CD4-positive, alpha-beta T cell treated with Interleukin-17A for 1 hour (primary cell): ENCODE results near the gene PLXNA4.

Experiments used
- DNase-seq: peaks from one replicate; pipeline ENCODE4 v3.0.0-alpha.2; 2020

The PLXNA4 gene

DNA sequence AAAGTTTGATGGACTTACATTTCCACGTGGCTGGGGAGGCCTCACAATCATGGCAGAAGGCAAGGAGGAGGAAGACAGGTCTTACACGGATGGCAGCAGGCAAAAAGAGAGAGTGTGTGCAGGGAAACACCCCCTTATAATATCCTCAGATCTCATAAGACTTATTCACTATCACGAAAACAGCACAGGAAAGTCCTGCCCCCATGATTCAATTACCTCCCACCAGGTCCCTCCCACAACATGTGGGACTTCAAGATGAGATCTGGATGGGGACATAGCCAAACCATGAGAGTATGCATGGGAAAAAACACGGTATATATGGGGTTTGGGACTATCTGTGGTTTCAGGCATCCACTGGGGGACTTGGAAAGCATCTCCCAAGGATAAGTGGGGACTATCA lies 78.0 kb downstream of the PLXNA4 start:
- no peak for DNase-seq

- DNase-seq, result no peak
Measured at GRCh38 chr7:132497098-132497497, 79.2 kb downstream of the PLXNA4 start.

GRCh38 chr7:132495936-132496335 lies 80.3 kb downstream of the PLXNA4 start:
- DNase-seq, result no peak

- DNase-seq, result no peak
Measured at GRCh38 chr7:132494474-132494873, 81.8 kb downstream of the PLXNA4 start.

DNA sequence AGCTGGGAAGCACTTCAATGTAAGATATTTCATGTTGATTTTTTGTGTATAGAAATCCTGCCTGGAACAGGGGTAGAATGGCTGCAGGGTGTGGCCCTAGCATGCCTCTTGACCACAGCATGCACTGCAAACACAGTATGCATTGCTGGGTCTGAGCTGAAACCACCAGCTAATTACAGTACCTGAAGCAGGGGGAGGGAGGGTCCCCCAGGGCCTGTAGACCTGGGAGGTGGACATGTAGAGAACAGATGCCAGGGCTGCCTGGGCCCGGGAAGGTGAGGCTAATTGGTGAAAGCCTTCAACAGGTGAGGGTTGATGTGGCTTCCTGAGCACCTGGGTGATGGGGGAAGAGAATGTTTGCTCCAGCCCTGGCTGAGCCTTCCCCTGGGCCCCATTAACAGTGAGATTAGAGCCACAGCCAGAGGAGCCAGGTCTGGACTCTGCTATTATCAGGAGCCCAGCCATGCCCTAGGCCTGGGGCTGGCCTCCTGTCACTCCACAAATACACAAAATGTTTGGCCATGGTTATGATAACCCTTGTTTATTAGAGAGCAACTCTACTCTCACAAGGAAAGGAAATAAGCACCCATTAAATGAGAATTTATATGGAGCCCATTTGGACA lies 83.3 kb downstream of the PLXNA4 start:
- DNase-seq, result no peak

DNA sequence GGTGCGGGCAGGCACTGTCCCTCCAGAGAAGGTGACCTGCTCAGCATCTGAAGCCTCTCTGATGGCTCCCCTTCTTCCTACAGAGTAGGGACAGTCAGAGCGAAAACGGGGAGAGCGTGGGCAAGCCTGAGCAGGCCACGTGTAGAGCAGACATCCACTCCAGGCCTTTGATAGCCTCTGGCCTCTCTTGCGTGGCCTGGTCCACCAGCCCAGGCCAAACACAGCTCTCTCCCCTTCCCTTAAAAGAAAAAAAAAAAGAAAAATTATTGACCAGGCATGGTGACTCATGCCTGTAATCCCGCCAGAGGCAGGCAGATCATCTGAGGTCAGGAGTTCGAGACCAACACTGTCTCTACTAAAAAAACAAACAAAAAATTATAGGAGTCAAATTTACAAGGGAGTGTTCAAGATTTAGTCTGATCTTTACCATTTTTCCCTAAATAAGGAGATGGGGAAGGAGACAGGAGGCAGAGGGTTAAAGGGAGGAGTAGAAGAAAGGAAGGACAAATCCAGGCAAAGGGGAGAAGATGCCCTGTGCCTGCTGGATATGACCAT lies 84.8 kb downstream of the PLXNA4 start:
- DNase-seq, result no peak

DNA sequence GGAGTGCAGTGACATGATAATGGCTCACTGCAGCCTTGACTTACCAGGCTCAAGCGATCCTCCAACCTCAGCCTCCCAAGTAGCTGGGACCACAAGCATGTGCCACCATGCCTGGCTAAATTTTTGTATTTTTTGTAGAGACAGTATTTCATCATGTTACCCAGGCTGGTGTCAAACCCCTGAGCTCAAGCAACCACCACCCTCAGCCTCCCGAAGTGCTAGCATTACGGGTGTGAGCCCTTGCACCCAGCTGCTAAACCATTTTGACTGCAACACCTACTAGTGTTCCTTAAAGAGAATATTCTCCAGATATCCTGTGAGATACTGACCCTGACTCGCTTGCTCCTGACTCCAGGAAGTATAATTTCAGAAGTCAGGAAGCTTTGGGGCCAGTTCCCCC lies 85.8 kb downstream of the PLXNA4 start:
- DNase-seq, result no peak

- DNase-seq, result no peak
Measured at GRCh38 chr7:132489776-132490237, 86.5 kb downstream of the PLXNA4 start.

DNA sequence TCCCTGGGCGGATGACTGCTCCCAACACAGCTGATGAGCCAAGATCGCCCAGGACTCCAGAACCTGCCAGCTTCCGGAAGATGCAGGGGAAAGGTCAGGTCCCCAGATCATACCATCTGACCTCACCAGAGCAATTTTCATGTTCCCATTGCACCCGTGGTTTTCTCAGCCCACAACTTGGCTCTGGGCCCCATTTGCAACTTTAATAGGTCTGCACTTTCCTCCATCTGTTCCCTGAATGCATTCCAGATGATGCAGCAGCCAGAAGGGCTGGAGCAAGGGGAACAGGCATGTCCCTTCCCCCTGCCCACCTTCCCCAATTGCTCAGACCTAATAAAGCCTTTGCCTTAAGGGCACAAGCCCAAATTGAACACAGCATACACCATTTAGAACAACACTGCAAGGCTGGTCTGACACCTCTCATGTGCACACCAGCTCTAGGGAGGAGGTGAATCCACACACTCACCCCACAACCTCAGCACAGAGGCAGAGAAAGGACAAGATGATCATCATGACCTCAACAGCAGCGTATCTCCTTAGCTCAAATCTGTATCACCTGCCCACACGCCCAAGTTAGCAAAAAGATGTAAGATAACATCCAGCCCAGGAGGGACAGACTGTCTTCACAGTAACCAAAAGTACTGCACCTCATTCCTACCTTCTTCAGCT lies 87.5 kb downstream of the PLXNA4 start:
- no peak for DNase-seq

- no peak for DNase-seq
Measured at GRCh38 chr7:132486274-132486610, 90.0 kb downstream of the PLXNA4 start.

- DNase-seq, result peak; percentile 71
Measured at GRCh38 chr7:132485600-132486273, 90.5 kb downstream of the PLXNA4 start.

DNA sequence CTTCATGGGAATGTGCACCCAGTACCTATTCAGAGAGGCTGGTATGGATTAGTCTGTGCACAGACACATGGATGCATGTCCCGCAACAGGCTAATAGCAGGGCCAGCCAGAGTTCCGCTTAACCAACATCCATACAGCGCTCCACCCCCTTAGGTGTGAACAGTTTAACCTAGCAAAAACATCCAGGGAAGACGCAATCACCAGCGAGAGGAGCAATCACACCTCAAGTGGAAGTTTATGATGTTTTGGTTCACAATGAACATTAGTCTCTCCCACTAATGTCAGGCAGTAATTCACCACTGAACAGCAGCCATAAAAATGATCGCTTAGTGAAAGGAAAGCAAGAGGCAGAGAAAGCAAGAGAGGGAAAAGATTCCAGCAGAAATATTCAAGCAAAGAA lies 91.1 kb downstream of the PLXNA4 start:
- DNase-seq, result no peak

GRCh38 chr7:132482866-132483265 lies 93.4 kb downstream of the PLXNA4 start:
- DNase-seq, result no peak

- no peak for DNase-seq
Measured at GRCh38 chr7:132480534-132480933, 95.7 kb downstream of the PLXNA4 start.

- DNase-seq, result no peak
Measured at GRCh38 chr7:132476541-132476940, 99.7 kb downstream of the PLXNA4 start.

- DNase-seq, result no peak
Measured at GRCh38 chr7:132475669-132476116, 100.6 kb downstream of the PLXNA4 start.

GRCh38 chr7:132475037-132475668 lies 101.1 kb downstream of the PLXNA4 start:
- DNase-seq, result no peak

- DNase-seq, result no peak
Measured at GRCh38 chr7:132472463-132473120, 103.7 kb downstream of the PLXNA4 start.

DNA sequence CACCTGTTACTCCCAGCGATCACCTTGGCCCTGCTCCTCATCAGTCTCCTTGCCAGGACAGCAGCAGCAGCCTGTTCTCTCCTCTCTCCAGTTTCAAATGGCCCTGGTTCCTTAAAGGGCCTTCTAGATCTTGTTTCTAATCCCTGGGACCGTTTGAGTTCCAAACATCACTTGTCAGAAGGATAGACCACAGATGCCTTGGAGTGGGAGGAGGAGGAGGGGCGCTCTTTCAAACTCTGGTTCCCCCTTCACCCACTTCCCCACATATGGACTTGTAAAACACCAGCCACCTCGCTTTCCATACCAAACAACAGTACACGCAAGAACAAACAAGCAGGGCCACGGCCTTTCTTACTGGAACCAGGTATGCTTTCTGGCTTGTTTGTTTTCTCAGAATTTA lies 104.8 kb downstream of the PLXNA4 start:
- DNase-seq, result no peak

DNA sequence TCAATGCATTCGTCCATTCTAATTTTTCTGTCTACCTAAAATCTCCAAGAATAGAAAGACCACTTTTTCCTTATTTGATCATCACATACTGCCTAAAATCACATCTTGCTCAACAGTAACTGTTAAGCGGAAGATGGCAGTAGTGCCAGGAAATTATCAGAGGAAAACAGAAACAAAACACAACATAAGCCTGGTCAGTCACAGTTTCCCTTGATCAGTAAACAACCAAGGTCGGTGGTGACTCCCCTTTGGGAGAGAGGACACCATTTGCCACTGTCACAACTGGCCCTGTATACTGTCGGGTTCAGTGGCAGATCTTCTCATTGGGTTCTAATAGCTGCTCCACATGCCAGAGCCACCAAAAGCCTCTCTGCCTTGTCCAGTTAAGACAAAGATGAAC lies 106.6 kb downstream of the PLXNA4 start:
- DNase-seq, result no peak

DNA sequence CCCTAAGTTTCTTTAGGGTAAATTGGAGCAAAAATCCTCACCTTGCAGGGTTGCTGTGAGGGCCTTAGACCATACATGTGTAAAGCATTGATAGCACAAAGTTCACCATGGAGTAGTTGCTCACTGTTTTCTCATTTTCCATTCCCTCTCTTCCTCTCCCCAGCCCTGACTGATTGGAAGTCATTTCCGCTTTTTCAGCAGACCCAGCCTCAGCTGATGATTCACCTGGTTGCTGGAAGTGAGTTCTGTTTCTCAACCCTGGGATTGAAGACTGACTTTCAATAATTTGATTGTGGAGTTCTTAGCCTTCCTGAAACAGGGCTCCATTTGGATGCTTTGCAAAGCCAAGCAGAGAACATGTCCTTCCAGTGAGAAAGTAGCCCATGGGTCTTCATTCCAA lies 107.0 kb downstream of the PLXNA4 start:
- no peak for DNase-seq

DNA sequence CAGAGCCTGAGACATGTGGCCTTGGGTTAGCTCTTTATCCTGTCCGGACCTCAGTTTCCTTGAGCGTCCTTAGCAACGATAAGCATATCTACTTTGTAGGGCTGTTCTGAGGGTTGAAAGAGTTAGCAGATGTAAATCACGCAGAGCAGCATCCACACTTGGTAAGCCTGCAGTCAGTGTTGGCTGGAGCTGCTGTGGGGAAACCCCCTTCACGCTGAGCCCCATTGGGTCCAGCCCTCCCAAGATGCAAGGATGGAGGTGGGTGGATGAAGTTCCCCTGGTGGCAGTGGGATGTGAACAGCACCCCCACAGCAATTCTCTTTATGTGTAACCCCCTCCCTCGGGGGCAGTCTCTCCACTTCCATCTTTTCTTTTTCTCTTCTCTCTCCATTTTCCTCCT lies 109.9 kb downstream of the PLXNA4 start:
- DNase-seq, result no peak

- no peak for DNase-seq
Measured at GRCh38 chr7:132465516-132465915, 110.8 kb downstream of the PLXNA4 start.
